Measurements from ENCODE around the gene LACTB. TPM values are rescaled to one million over a fixed set of nuclear protein-coding genes. Genes with fewer than 3 reads are reported as not detected.

Gene LACTB
- total and polyA plus RNA-seq, 2 of the 4 experiments (the other 2 are of a cell fraction), result 12.9 to 32.7 TPM

DNA sequence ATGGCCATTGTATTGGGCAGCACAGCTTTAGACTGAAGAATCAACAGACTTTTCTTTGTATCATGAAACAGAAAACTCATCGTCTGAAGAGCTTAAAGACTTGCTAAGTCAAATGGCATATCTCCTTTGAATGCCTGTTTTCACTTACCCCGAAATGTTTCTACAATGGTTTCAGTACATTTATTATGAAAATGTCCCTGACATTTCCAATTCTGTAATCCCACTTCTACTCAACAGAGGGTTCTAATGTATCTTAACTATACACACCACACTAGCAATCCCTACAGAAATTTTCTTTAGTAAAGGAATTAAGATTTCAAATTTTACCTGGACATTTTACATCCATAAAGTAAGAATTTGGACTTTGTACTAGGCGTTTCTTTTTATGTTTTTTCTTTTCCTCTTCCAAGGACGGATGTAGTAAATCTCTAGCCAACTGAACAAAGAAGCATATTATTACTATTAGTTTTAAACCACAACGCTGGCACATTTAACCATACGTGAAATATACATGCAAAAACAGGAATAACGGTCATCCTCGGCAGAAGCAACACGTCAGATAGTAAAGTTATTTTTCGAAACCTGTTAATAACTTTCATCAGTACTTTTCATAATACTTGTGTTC is 34.5 kb downstream of the LACTB start:
- H3K4me2 ChIP-seq (ENCODE audit: low read depth, low read length), result peak overlapping the region; percentile 100
- H3K27me3 ChIP-seq (ENCODE audit: control insufficient read depth, insufficient read depth, low read length), result no peaks in the 10 kb centered on the region
- H3K27ac ChIP-seq (ENCODE audit: insufficient read depth, low read length), result peak overlapping the region; percentile 95
- peak overlapping the region; percentile 46 for H2BK20ac ChIP-seq (ENCODE audit: low read depth, low read length)
- 0 out of 2 replicates have a peak, but pooled peaks cover 3% of the 10 kb centered on the region for H3K9me1 ChIP-seq (ENCODE audit: insufficient read depth, low read length)
- peak overlapping the region; percentile 53 to 95 for H4K8ac ChIP-seq (ENCODE audit: low read depth in 2 of 2, low read length in 2 of 2)
- peak overlapping the region; percentile 94 for H4K91ac ChIP-seq (ENCODE audit: insufficient read depth, low read depth, low read length)
- no CpG with 5 or more reads among the region's 10 CpGs for WGBS, 2 experiments (ENCODE audit: extremely low coverage in 2 of 2, insufficient read length in 1 of 2)
- peak overlapping the region; percentile 100 for H2AK9ac ChIP-seq (replicated peaks; ENCODE audit: low read depth, low read length, poor library complexity)
- ChIA-PET CTCF (no interaction called here), POLR2A (ENCODE audit: unreplicated experiment) (interaction anchor here (0.6 to 1.2 kb wide), 3 partner anchors 9 to 108 kb away, joined by 3 to 4 read pairs (median 4); no protein-coding TSS in a partner anchor)
- no peaks in the 10 kb centered on the region for H4K20me1 ChIP-seq (ENCODE audit: insufficient read depth, low read length)
- peak overlapping the region; percentile 99 for H3K4ac ChIP-seq (ENCODE audit: low read depth, low read length)
- in situ Hi-C loops (cut with MboI; ENCODE audit: low sequenced_read_pairs), result loop anchor here (25.0 kb wide), 1 partner anchor 256 kb away; no protein-coding TSS in a partner anchor
- peak overlapping the region; percentile 98 for H3K14ac ChIP-seq (replicated peaks; ENCODE audit: low read depth, low read length)
- H3K9me3 ChIP-seq (ENCODE audit: control insufficient read depth, insufficient read depth, low read length), result no peaks in the 10 kb centered on the region
- no peak for ATAC-seq (ENCODE audit: low read depth)
- H4K5ac ChIP-seq (ENCODE audit: low read depth, low read length), result peak overlapping the region; percentile 99
- H3K56ac ChIP-seq (ENCODE audit: extremely low read depth, insufficient read depth, low read length), result peak overlapping the region; percentile 98
- peak overlapping the region; percentile 91 for H2BK5ac ChIP-seq (ENCODE audit: low read depth, low read length, poor library complexity, severe bottlenecking)
- intact Hi-C loops (cut with micrococcal nuclease), result loop anchor here (2.0 to 5.0 kb wide), 6 partner anchors 36 to 247 kb away; partner anchors contain the start of gene APH1B
- peak overlapping the region; percentile 100 for H3K18ac ChIP-seq (ENCODE audit: low read depth, low read length)
- peaks cover 16 to 43% of the 10 kb centered on the region in 2 experiments for H3K79me1 ChIP-seq (ENCODE audit: low read depth in 1 of 2, low read length in 2 of 2)
- H2AFZ ChIP-seq (replicated peaks; ENCODE audit: low read length, poor library complexity), result peak overlapping the region; percentile 94
- peak overlapping the region; percentile 97 for H3K9ac ChIP-seq (ENCODE audit: low read depth, low read length)
- peak overlapping the region; percentile 100 for H3K23ac ChIP-seq (ENCODE audit: low read depth, low read length)
- no TSS peak for BruUV-seq (replicated peaks)
- DNase-seq, result no peak
- H2BK15ac ChIP-seq (ENCODE audit: low read depth, low read length), result peak overlapping the region; percentile 71; the same call in 2 of the 3 replicates
- peak overlapping the region; percentile 97 for H3K4me3 ChIP-seq (ENCODE audit: insufficient read depth, low read depth, low read length)
- H2AK5ac ChIP-seq (ENCODE audit: low read depth, low read length), result peak overlapping the region; percentile 83
- dilution Hi-C loops (cut with HindIII; ENCODE audit: low sequenced_read_pairs, unreplicated experiment), result no loop called here
- TF ChIP-seq CEBPB (IDR thresholded peaks at IDR 0.05; ENCODE audit: low read depth, low read length) (no peak), RFX5 (IDR thresholded peaks at IDR 0.05; ENCODE audit: low read depth, low read length) (no peak), CHD1 (IDR thresholded peaks at IDR 0.05; ENCODE audit: low read depth, low read length) (no peak), NFE2L2 (IDR thresholded peaks at IDR 0.05; ENCODE audit: low read depth, low read length) (no peak), FOS (IDR thresholded peaks at IDR 0.05; ENCODE audit: low read depth, low read length) (no peak)
- TF ChIP-seq, protein P1, sequence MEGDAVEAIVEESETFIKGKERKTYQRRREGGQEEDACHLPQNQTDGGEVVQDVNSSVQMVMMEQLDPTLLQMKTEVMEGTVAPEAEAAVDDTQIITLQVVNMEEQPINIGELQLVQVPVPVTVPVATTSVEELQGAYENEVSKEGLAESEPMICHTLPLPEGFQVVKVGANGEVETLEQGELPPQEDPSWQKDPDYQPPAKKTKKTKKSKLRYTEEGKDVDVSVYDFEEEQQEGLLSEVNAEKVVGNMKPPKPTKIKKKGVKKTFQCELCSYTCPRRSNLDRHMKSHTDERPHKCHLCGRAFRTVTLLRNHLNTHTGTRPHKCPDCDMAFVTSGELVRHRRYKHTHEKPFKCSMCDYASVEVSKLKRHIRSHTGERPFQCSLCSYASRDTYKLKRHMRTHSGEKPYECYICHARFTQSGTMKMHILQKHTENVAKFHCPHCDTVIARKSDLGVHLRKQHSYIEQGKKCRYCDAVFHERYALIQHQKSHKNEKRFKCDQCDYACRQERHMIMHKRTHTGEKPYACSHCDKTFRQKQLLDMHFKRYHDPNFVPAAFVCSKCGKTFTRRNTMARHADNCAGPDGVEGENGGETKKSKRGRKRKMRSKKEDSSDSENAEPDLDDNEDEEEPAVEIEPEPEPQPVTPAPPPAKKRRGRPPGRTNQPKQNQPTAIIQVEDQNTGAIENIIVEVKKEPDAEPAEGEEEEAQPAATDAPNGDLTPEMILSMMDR (conservative IDR thresholded peaks at IDR 0.05; ENCODE audit: low read depth, low read length), result no peak
- H2BK120ac ChIP-seq (ENCODE audit: low read depth, low read length), result peak overlapping the region; percentile 84
- H3K36me3 ChIP-seq (ENCODE audit: control insufficient read depth, insufficient read depth, low read length), result peaks cover 20% of the 10 kb centered on the region
- H3K4me1 ChIP-seq (ENCODE audit: control insufficient read depth, insufficient read depth, low read length), result peaks cover 4% of the 10 kb centered on the region

All from IMR-90 (cell line).